Stimulated activated CD4-positive, alpha-beta T cell treated with anti-CD3 and anti-CD28 coated beads, Interleukin-2, amount 100 ng/mL, for 24 hours (primary cell): ENCODE results near the gene BICC1.
"Not testable (repeated sequence)": the region's sequence is repeated elsewhere in the genome, so short reads cannot be mapped to it uniquely, and the experiment has no call there.

Source experiments
- DNase-seq, 2 donors: peaks; one replicate each; pipeline ENCODE4 v3.0.0-alpha.2; 2020

Gene BICC1

DNA sequence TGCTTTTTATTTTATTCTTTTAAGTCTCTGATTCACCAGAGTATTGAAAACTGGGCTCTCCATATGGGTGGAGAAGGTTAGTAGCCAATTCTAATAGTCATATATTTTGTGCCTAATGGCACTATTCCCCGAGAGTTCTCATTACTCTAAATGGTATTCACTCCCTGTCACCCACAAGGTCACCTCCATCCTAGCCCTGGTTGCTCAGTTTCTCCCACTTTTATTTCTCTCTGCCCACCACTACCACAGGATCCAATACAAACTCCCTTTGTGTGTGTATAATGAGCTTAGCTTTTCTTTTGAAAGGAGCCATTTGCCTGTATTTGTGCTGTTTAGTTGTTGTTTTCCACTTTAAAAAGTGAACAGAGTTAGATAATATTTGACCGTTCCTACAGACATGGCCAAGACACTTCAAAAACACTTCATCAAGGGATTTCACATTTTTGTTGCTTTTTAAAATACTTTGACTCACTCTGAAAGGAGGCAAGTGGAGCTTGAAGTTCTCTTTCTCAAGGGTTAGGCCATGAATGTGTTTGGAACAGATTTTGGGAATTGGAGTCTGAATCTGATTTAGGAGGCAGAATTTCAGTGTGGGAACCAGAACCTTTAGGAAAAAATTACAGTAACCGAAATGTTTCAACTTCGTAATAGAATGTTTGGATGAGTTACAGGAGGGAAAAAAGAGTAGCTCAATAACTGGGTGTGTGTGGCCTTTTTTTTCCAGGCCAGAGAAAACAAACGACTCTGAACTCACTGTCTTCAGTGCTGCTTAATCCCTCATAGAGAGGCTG, 321.3 kb downstream of the BICC1 start:
- no peak for DNase-seq

DNA sequence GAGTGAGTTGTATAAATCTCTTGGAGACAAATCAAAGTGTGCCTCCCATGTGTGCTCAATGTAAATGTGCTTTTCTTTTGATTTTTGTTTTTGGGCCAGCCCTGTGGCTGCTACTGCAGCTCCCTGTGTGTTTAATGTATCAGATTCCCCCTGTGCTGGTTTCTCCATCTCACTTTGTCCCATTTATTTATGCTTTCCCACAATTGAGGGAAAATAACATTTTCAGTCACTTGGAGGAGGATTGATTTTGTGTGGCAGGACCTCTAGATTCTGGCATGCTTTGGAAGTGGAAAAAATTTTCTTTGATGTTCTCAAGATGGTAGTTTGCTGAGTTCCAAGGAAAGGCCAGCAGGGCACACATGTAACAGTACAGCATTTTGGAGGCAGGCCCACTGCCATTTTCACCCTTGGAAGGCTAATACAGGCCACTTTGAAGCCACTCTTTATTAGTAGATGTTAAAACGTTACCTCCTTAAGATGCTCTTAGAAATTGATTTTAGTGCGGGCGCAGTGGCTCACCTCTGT, 323.6 kb downstream of the BICC1 start:
- no peak for DNase-seq

DNA sequence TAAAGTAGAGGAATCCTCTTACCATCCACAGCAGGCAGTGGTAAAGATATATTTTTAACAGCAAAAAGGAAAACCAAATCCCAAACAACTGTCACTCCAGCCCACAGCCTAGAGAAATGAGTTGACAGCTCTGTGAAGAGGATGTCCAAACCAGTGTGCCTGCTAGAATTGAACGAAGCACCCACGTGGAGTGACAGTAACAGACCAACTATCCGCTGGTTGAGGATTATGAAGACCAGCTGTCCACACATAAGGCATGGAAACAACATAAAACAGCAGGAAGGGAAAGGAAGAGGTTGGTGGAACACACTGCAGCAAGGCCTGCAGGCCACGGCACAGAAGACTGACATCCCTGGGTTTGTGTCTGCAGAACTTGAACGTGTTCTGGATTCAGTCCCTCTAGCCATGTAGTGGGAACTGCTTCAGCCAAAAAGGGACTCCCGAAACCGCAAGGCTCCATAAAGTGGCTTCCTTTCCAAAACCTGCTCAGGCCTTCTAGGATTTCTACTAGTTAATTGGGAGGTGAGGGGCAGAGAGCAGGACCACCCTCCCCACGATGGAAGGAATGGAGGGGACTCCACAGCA, 324.4 kb downstream of the BICC1 start:
- DNase-seq = no peak

DNA sequence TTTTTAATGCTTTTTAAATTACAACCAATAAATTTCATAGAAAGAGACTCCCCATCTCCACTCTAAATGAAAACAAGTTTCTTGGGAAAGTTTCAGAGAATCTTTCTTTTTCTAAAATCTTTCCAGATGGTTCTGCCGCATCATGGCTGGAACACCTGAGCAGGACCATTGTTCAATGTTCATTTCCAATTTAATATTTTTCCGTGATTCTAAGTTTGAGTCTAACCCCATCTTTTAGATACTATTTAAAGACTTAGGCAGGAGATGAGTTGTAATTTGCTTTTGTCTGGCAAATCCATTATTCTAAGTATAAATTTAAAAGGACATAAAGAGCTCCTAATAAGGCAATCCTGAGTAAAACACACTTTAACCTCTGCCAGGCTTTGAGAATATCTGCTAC, 325.2 kb downstream of the BICC1 start:
- DNase-seq = no peak

DNA sequence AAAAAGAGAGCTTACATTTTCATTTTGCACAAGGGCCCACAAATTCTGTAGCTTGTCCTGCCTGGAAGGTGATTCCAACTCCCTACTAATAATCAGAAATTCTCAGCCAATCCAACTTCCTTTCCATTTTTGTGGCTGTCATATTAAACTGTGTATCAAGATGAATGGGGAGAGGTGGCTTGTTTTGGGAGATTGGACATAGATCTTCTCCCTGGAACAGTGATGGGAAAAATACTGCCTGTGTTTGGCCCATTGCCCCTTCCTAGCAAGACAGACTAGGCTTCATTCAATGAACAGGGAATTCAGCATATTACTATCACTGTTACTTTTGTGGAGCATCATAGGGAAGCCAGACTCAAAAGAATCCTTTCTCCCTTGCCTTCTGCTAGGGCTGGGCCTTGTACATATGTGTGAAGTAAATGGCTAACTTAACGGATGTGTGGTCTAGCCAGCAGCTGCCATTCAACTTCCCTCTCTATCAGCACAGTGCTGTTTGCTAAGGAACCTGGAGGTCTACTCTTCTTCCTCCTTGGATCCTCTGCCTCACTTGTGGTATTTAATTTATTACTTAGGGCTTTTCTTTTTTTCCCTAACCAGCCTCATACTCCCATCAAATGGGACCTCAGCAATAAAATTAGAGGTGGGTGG, 326.0 kb downstream of the BICC1 start:
- DNase-seq = no peak

DNA sequence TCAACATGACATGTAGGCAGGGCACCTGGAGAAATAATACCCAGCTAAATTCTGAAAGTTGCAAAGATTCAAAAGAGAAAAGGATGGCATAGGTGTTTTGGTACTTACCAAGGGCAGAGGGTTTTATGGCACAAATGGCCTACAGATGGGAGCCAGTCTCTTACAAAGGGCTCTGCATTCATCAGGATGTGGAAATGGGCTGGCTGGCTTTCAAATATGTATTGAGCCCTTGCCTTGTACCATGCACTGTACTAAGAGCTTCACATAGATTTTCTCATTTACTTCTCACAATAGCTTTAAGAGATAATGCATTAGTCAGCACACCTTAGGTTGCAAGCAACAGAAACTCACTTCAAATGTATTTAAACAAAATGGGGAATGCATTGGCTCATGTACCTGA, 327.1 kb downstream of the BICC1 start:
- DNase-seq = no peak

DNA sequence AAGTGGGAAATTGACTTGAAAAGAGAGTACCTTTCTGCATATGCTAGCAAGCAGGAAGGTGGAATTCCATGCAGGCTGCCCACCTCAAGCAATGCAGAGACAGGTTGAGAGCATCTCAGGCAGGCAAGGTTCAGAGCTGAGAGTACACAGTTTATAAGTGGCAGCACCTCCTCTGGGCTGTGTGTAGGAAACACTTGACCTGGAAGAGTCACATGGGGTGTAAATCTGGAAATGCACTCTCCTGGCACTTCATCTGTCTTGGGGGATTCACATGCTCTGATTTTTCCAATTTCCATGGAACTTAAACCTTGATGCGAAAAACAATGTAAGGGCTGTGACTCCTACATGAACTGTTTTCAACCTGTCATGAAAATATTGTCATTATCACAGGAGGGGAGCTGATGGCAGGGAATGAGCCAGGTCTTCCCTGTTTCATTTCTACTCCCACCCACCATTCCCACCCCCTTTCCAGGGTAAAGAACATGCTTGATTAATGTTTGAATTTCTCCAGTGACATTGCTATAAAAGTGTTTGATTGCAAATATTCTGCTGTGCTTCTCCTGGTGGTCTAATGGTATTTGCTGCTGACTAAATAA, 328.3 kb downstream of the BICC1 start:
- DNase-seq = no peak

DNA sequence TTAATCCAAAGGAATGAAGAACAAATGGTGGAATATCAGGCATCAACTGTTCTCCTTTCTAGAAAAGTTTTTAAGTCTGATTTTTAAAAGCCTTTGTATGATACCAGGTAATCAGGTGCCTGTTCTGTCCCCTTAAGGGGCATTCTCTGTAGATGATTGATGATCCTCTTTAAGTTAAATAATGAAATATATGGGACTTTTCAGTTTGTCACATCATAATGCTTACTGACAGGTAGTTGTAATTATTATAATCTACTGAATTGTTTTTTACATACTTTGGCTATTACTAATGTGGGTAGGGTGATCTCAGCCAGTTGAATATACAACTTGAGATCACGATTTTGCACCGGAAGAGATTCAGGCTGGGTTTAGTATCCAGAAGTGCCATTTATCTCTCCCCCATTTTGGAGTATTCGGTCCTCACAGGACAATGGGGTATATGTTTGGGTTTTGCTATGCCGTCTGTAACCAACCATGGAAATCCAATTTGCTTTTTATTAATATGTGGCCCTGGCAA, 330.2 kb downstream of the BICC1 start:
- no peak for DNase-seq

DNA sequence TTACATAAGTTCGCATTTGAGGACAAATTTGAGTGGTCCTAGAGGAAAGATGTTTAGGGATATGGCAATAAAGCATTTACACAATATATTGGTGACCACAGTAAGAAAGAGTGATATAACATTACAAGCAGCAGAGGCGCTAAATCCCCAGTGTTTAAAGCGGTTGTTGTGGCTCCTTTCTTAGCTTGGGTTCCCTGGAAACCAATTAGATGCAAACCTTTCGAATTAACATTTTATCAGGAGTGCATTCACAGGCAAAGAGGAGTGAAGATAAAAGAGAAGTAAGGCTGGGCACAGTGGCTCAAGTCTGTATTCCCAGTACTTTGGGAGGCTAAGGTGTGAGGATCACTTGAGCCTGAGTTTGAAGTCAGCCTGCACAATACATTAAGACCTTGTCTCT, 331.1 kb downstream of the BICC1 start:
- no peak for DNase-seq

DNA sequence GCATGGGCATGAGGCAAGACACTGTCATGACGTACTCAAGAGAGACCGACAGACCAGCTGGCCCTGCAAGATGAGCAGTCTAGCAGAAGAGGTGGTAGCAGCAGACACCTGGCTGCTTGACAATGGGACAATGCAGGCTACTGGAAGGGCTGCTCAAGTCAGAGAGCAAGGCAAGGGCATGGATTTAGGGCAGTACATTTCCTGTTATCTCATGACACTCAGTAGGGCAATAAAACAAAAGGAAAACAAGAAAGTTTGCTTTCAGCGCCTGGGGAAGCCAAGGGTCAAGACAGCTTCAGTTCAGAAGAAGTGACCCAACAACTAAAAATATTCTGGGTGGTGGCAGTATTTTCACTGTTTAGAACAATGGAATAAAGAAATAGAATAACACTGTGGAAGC, 332.0 kb downstream of the BICC1 start:
- no peak for DNase-seq

DNA sequence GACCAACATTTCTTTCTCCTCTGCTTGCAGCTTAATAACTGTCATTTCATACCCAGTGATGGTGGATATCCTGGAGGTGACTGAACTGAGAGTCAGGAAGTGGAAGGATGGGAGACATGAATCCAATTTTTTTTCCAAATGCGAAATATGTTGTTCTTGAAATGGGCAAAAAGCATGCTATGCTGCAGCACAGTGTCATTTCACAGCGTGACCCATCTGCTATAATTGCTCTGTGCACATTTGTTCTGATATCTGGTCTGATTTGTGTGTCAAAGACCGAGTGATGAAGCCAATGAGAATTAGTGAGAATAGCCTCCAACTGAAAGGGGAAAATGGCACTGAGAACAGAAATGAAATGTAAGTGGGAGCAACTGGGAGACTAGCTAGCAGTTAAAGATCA, 334.2 kb downstream of the BICC1 start:
- DNase-seq = no peak

DNA sequence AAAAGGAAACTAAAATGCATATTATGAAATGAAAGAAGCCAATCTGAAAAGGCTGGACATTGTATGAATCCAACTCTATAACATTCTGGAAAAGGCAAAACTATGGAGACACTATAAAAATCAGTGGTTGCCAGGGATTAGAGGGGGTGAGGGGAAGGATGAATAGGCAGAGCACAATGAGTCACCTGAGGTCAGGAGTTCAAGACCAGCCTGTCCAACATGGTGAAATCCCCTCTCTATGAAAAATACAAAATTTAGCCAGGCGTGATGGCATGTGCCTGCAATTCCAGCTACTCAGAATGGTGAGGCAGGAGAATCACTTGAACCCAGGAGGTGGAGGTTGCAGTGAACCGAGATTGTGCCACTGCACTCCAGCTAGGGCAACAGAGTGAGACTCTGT, 338.9 kb downstream of the BICC1 start:
- no peak for DNase-seq

DNA sequence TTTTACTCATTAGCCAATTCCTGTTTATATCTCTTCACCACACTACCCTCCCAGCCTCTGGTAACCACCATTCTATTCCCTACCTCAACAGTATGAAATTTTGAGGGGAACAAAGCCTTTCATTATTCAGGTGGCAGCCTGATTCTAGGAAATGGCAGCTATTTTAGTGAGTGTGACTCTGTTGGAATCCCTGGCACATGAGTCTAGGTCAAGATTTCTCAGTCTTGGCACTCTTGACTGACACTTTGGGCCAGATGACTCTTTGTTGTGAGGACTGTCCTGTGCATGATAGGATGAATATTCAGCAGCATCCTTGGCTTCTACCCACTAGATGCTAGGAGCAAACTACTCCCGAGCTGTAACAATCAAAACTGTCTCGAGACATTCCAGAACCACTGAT, 341.0 kb downstream of the BICC1 start:
- no peak for DNase-seq

DNA sequence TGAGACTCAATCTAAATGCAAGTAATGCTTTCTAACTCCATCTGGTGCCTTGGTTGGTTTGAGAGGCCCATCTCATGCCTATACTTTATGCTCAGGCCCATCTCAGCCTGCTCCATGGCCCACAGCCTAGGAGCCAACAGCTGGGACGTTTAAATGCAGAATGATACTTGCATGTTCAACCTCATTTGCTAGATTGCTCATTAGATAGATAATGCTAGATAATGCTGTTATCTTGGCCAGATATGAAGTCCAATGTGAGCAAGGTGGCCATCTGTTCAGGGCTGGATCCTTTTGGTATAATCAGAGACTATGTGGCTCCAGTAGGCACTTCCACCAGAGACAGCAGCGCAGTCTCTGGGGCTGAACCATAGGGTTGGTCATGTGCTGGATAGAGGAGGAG, 342.1 kb downstream of the BICC1 start:
- no peak for DNase-seq

DNA sequence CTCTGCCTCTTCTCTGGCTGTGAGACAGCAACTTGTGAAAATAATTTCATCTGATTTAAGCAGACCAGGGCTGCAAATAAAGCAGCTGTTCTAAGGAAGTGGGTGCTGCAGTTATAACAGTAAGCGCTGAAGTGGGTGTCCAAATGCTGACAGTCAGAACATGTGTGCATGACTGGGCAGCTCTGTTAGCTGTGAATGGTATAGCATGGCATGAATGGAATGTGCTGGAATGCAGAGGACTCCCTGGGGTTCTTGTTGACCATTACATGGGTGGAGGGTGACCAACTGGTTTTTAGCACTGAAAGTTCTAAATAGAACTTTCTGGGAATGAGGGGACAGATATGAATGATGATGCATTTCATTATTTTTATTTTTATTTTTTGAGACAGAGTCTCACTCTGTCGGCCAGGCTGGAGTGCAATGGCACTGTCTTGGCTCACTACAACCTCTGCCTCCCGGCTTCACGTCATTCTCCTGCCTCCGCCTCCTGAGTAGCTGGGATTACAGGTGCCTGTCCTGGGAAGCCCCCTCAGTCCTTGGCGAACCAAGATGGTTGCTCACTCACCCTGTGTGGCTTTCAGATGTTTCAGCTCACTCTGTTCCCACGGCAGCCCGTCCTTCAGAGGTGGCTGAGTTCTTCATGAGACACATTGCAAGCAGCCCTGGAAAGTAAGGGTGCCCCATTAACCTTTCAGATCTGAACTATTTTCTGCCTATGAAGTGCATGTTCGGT, 344.0 kb downstream of the BICC1 start:
- no peak for DNase-seq

DNA sequence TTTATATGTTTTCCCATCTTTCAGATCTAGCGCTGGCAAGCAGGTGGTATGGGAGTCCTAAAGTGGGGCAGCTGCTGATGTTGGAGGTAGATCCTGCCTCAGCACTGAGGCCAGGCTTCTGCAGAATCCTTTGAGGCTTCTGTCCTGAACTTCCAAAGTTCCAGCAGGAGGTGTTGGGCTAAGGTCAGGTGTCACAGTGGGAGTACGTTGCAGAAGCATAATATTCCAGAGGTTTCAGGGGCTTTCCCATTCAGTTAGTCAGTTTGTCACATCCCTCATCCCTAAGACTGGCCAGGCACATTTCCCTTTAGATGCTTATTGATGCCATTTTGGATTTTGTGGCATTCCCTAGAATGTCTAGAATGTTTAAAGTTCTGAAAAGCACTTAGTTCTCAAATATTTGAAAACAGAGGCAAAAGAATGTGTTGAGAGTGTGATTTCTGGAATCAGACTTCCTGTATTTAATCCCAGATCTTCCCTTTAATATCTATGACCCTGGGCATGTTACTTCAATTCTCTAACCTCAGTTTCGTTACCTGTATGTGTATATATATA, 344.7 kb downstream of the BICC1 start:
- DNase-seq = no peak

DNA sequence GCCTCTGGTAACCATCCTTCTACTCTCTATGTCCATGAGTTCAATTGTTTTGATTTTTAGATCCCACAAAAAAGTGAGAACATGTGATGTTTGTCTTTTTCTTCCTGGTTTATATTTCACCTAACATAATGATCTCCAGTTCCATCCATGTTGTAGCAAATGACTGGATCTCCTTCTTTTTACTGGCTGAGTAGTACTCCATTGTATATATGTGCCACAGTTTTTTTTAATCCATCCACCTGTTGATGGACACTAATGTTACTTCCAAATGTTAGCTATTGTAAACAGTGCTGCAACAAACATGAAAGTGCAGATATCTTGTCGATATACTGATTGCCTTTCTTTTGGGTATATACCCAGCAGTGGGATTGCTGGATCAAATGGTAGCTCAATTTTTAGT, 345.5 kb downstream of the BICC1 start:
- DNase-seq = not testable (repeated sequence)

DNA sequence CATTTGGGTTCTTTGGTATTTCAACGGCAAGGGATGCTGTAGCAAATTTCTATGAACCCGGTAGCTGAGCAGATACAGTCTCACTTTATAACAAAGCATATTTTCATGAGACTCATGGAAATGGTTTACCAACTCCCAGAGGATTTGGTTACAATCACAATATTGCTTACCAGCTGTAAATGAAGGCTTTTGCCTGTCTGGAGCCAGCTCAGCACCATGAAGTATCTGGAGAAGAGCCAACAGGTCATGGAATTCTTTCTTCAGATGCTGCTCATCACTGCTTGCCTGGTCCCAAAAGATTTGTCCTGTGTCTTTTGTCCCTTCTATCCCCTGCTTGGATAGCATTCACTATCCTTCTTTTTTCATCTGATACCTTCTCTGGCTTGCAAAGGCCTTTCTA, 346.9 kb downstream of the BICC1 start:
- no peak for DNase-seq

DNA sequence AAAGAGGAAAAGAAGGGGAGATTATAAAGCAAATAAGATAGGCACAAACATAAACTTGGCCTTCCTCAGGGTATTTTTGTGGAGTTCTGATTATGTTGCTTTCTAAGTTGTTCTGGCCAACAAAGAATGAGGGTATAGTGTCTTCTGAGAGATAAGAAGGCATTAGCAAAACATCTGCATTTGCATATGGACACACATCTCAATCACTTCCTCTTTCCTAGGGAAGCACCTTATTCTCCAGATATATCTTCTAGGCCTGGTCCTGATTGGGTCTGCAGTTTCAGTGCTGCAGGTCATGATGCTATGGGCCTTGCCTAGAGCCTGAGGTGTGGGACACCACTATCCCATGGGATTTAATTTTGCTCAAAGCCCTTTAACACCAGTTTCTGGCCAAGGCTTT, 355.0 kb downstream of the BICC1 start:
- DNase-seq = no peak

DNA sequence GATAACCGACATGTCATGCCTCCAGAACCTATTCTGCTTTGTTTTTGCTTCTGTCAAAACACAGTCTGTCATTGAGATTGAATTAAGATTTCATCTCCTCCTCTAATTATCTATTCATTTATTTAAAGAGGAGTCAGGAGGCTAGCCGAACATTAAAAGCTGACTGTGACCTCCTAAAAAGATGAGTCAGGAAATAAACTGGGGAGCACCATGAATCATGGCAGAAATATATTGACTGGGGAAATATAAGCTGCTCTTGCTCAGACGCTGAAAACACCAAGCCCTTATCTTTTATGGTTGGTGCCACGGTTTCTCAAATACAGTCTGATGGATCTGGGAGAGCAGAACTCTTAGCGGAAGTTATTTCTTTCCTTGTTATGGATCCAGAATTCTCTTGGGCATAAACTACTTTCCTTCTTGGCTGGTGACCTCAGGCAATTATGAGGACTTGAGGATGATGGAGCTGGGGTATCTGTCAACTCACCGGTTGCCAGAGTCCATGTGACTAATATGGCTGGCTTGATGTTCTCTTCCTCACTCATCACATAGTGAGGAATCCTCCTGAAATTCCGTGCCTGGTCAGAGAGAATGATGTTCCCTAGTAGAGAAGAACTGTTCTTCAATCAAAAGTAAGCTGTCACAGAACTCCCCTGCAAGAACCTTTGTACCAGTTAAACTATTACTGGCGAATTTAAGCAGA, 356.2 kb downstream of the BICC1 start:
- DNase-seq = no peak

DNA sequence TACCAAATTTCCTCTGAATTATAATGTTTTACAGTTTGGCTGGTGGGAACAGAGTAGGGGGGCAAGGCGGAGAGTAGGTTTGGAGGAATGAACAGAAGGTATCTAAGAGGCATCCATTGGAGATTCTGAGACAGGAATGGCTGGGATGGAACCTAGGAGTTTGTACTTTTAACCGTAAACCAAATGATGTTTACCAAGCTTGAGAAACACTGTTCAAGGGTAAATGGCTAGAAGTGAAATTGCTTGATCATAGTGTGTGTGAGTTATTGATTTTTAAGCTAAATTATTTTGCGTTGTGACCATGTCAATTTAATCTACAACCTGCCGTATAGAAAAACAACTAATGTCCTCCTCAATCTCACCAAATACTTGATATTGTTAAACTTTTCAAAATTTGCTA, 357.4 kb downstream of the BICC1 start:
- DNase-seq = no peak

DNA sequence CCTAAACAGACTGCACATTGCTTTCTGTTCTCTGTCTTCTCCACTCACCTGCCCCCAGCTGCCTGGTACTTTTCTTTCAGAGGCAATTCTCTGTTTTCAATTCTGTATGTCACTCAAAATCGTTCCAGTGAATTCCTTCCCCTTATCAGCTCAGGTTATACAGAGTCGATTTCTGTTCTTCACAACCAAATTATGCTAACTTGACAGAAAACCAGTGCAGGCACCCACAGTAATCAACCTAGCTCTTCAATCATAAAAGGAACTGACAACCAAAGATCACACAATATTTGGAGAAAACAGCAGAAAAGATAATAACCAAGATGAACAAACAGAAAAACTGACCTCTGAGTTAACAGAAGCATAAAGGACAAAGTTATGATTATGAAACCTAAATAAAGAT, 360.5 kb downstream of the BICC1 start:
- no peak for DNase-seq
